Upper lobe of left lung (tissue), 6 donors: Measurements from ENCODE around the gene LPAR4. TPM values are rescaled to one million over a fixed set of nuclear protein-coding genes. Genes with fewer than 3 reads are reported as not detected.
"Not testable (repeated sequence)": the region's sequence is repeated elsewhere in the genome, so short reads cannot be mapped to it uniquely, and the experiment has no call there.

ENCODE experiments used
- ATAC-seq, 2 donors: fragments of 200-7000 bp; cut with Tn5 transposase; one replicate each; pipeline ENCODE4 v1.9.1; 2022; ENCODE audit warnings: mild to moderate bottlenecking in 2 of 2, moderate library complexity in 2 of 2; ENCODE audit not compliant: low FRiP score in 2 of 2
- DNase-seq, 2 donors: peaks; one replicate each; pipeline ENCODE4 v3.0.0-alpha.2; 2019 to 2020
- H3K27ac ChIP-seq, 4 donors: fragments of 200-600 bp; sonication (generic); one replicate each; pipeline ENCODE4 v1.5.1; 2016 to 2019
- H3K27me3 ChIP-seq, 4 donors: fragments of 200-600 bp; sonication (generic); one replicate each; pipeline ENCODE4 v1.5.1; 2017 to 2019
- H3K36me3 ChIP-seq, 4 donors: fragments of 200-600 bp; sonication (generic); one replicate each; pipeline ENCODE4 v1.5.1; 2016 to 2019
- H3K4me1 ChIP-seq, 4 donors: fragments of 200-600 bp; sonication (generic); one replicate each; pipeline ENCODE4 v1.5.1; 2018 to 2019
- H3K4me3 ChIP-seq, 4 donors: fragments of 200-600 bp; sonication (generic); one replicate each; pipeline ENCODE4 v1.5.1; 2017 to 2019; ENCODE audit warnings: mild to moderate bottlenecking in 2 of 4, moderate library complexity in 1 of 4
- H3K9me3 ChIP-seq, 4 donors: fragments of 200-600 bp; sonication (generic); one replicate each; pipeline ENCODE4 v1.5.1; 2018 to 2019
- CTCF ChIP-seq, 6 experiments: fragments of 450-650 bp in 4 of 6; fragments of 200-600 bp in 2 of 6; sonication (generic) in 2 of 6; IDR thresholded peaks; one replicate each; pipeline ENCODE4 v1.5.1; 2016 to 2019; ENCODE audit warnings: antibody characterized with exemption in 6 of 6
- EP300 ChIP-seq, 4 donors: sonication (generic); formaldehyde crosslinking; IDR thresholded peaks; one replicate each; pipeline ENCODE4 v1.5.1; 2017; ENCODE audit warnings: antibody characterized with exemption in 4 of 4, control low read depth in 2 of 4
- POLR2A ChIP-seq, 4 donors: fragments of 450-650 bp; IDR thresholded peaks; one replicate each; pipeline ENCODE4 v1.5.1; 2016 to 2017; ENCODE audit warnings: antibody characterized with exemption in 4 of 4, mild to moderate bottlenecking in 2 of 4
- POLR2AphosphoS5 ChIP-seq, 2 donors: sonication (generic); formaldehyde crosslinking; IDR thresholded peaks; one replicate each; pipeline ENCODE4 v1.5.1; 2017; ENCODE audit warnings: antibody characterized with exemption in 2 of 2
- WGBS, 2 donors: methylation state at CpG; one replicate each; pipeline ENCODE4 v1.1.5; 2017 to 2018; 5-methylcytosine and 5-hydroxymethylcytosine counted together
- total RNA-seq, 6 donors: library from RNA; depleted of rRNA in 4 of 6; stranded (reverse); fragments of >200 nt in 4 of 6; gene quantifications; one replicate each; pipeline versions ENCODE4 v1.1.0 to v1.2.1, GENCODE V29; 2016 to 2021
- donor health status: DM: no; HTN: no; CAD: no; lungs with moderate emphysema.
- donor health status: DM: no; HTN: yes; CAD: no; lungs with severe emphysema.

Gene LPAR4
- total RNA-seq, 6 donors from 2014 or later = 0.10 to 0.14 TPM; not detected in 4

GRCh38 chrX:78769946-78770345, 22.4 kb downstream of the LPAR4 start:
- Histone ChIP-seq H3K36me3 (no peaks in the 10 kb centered on the region), H3K27me3 (no peaks in the 10 kb centered on the region), H3K4me1 (no peaks in the 10 kb centered on the region), H3K9me3 (no peaks in the 10 kb centered on the region), H3K4me3 (no peak overlapping the region), H3K27ac (no peak overlapping the region)
- DNase-seq = no peak
- no peak for ATAC-seq
- TF ChIP-seq POLR2A (IDR thresholded peaks at IDR 0.05) (no peak), CTCF (IDR thresholded peaks at IDR 0.05) (no peak), EP300 (IDR thresholded peaks at IDR 0.05) (no peak), POLR2AphosphoS5 (IDR thresholded peaks at IDR 0.05) (no peak)

- Histone ChIP-seq H3K4me1 (no peaks in the 10 kb centered on the region), H3K36me3 (no peaks in the 10 kb centered on the region), H3K27ac (no peak overlapping the region), H3K4me3 (no peak overlapping the region), H3K27me3 (no peaks in the 10 kb centered on the region), H3K9me3 (no peaks in the 10 kb centered on the region)
- DNase-seq (no peak), ATAC-seq (no peak)
- WGBS, 2 donors = 93% methylated on average over 1 of the region's 1 CpG; no CpG with 5 or more reads in 1 of the 2 donors
- no peak for TF ChIP-seq POLR2AphosphoS5 (IDR thresholded peaks at IDR 0.05)
- TF ChIP-seq EP300 (IDR thresholded peaks at IDR 0.05) = no peak
- TF ChIP-seq CTCF (IDR thresholded peaks at IDR 0.05) = no peak
- no peak for TF ChIP-seq POLR2A (IDR thresholded peaks at IDR 0.05)
Measured at GRCh38 chrX:78796916-78797315, 49.4 kb downstream of the LPAR4 start.

- Histone ChIP-seq H3K36me3 (no peaks in the 10 kb centered on the region), H3K9me3 (no peaks in the 10 kb centered on the region), H3K27ac (no peak overlapping the region), H3K27me3 (no peaks in the 10 kb centered on the region), H3K4me3 (no peak overlapping the region), H3K4me1 (no peaks in the 10 kb centered on the region)
- TF ChIP-seq CTCF (IDR thresholded peaks at IDR 0.05) = no peak
- TF ChIP-seq EP300 (IDR thresholded peaks at IDR 0.05) = no peak
- no peak for TF ChIP-seq POLR2A (IDR thresholded peaks at IDR 0.05)
- no peak for TF ChIP-seq POLR2AphosphoS5 (IDR thresholded peaks at IDR 0.05)
- WGBS, 2 donors = 59 to 75% methylated on average over 2 of the region's 2 CpGs
- DNase-seq = no peak
- no peak for ATAC-seq
Measured at GRCh38 chrX:78800114-78800513, 52.6 kb downstream of the LPAR4 start.

- Histone ChIP-seq H3K9me3 (no peaks in the 10 kb centered on the region), H3K27me3 (no peaks in the 10 kb centered on the region), H3K4me3 (no peak overlapping the region), H3K36me3 (no peaks in the 10 kb centered on the region), H3K4me1 (no peaks in the 10 kb centered on the region), H3K27ac (no peak overlapping the region)
- no peak for TF ChIP-seq POLR2A (IDR thresholded peaks at IDR 0.05)
- no peak for TF ChIP-seq POLR2AphosphoS5 (IDR thresholded peaks at IDR 0.05)
- no peak for TF ChIP-seq EP300 (IDR thresholded peaks at IDR 0.05)
- no peak for TF ChIP-seq CTCF (IDR thresholded peaks at IDR 0.05)
- ATAC-seq = no peak
- no peak for DNase-seq
Measured at GRCh38 chrX:78800694-78801093, 53.2 kb downstream of the LPAR4 start.

- ATAC-seq = no peak
- no peak for DNase-seq
- no peaks in the 10 kb centered on the region for H3K36me3 ChIP-seq
- no peaks in the 10 kb centered on the region for H3K27me3 ChIP-seq
- H3K9me3 ChIP-seq = no peaks in the 10 kb centered on the region
- H3K27ac ChIP-seq = no peak overlapping the region
- no peak for TF ChIP-seq EP300 (IDR thresholded peaks at IDR 0.05)
- no peak for TF ChIP-seq CTCF (IDR thresholded peaks at IDR 0.05)
- TF ChIP-seq POLR2AphosphoS5 (IDR thresholded peaks at IDR 0.05) = no peak
- no peak for TF ChIP-seq POLR2A (IDR thresholded peaks at IDR 0.05)
- 67 to 71% methylated on average over 1 to 2 of the region's 2 CpGs for WGBS, 2 donors
- no peaks in the 10 kb centered on the region for H3K4me1 ChIP-seq
- no peak overlapping the region for H3K4me3 ChIP-seq
Measured at GRCh38 chrX:78801522-78801921, 54.0 kb downstream of the LPAR4 start.

GRCh38 chrX:78802526-78802925, 55.0 kb downstream of the LPAR4 start:
- WGBS, 2 donors = 65 to 81% methylated on average over 3 of the region's 3 CpGs
- not testable (repeated sequence) for H3K36me3 ChIP-seq, H3K4me1 ChIP-seq, H3K27ac ChIP-seq, DNase-seq, H3K4me3 ChIP-seq, H3K27me3 ChIP-seq, ATAC-seq, H3K9me3 ChIP-seq
